GM20000 (cell line): ENCODE data around the gene USP37.

Experiments used
- DNase-seq: peaks from one replicate; pipeline ENCODE4 v3.0.0; 2012; ENCODE audit warnings: low spot score
- CTCF ChIP-seq: IDR thresholded peaks from 2 replicates; pipeline ENCODE4 v1.5.1; 2012; ENCODE audit warnings: mild to moderate bottlenecking, control low read depth; ENCODE audit errors: extremely low read depth, missing control alignments

USP37 gene

GRCh38 chr2:218568190-218569037 lies at the start of gene USP37, which contains the start of gene CNOT9:
Gene USP37 (minus strand): TSS chr2:218568351. CDS start chr2:218558653, 9,698 bp downstream.
Gene CNOT9 (plus strand): TSS chr2:218568839. CDS start chr2:218568955, 116 bp downstream.
- DNase-seq, result peak; percentile 94
- TF ChIP-seq CTCF, result no peak

GRCh38 chr2:218615868-218616315 lies 47.7 kb upstream of the USP37 start:
- DNase-seq, result no peak
- TF ChIP-seq CTCF, result no peak

- DNase-seq, result no peak
- TF ChIP-seq CTCF, result no peak
Measured at GRCh38 chr2:218607436-218608115, 39.4 kb upstream of the USP37 start, which contains the start of gene PLCD4. Gene PLCD4 (plus strand): TSS chr2:218607899. CDS start chr2:218615740, 7,841 bp downstream.

GRCh38 chr2:218605432-218605831 lies 37.3 kb upstream of the USP37 start:
- DNase-seq, result no peak
- no peak for TF ChIP-seq CTCF

- no peak for DNase-seq
- no peak for TF ChIP-seq CTCF
Measured at GRCh38 chr2:218585541-218585940, 17.4 kb upstream of the USP37 start.

- no peak for TF ChIP-seq CTCF
- DNase-seq, result no peak
Measured at GRCh38 chr2:218583983-218584850, 16.1 kb upstream of the USP37 start.
